Liver (tissue), 9 donors: ENCODE data around the gene PSEN2. TPM values are rescaled to one million over a fixed set of nuclear protein-coding genes. Genes with fewer than 3 reads are reported as not detected.

Experiments used
- DNase-seq: peaks from one replicate; pipeline ENCODE4 v3.0.0-alpha.2; 2017; ENCODE audit warnings: low spot score
- H3K27ac ChIP-seq, 2 donors: one replicate each; pipeline ENCODE4 v1.7.0; 2013; ENCODE audit warnings: inconsistent platforms in 2 of 2, low read length in 2 of 2, control low read depth in 1 of 2, low read depth in 1 of 2, mild to moderate bottlenecking in 1 of 2
- H3K27me3 ChIP-seq, 4 donors: one replicate each; pipeline versions ENCODE4 v1.6.1 to v1.7.0; 2013; ENCODE audit warnings: low read length in 3 of 4, inconsistent platforms in 1 of 4, mild to moderate bottlenecking in 1 of 4, moderate library complexity in 1 of 4; ENCODE audit not compliant: control insufficient read depth in 4 of 4, insufficient read depth in 4 of 4
- H3K36me3 ChIP-seq, 4 donors: one replicate each; pipeline versions ENCODE4 v1.6.1 to v1.7.0; 2013; ENCODE audit warnings: low read length in 3 of 4, mild to moderate bottlenecking in 3 of 4, low read depth in 1 of 4, moderate library complexity in 1 of 4; ENCODE audit not compliant: control insufficient read depth in 4 of 4, insufficient read depth in 3 of 4
- H3K4me1 ChIP-seq, 4 donors: one replicate each; pipeline versions ENCODE4 v1.6.1 to v1.7.0; 2013; ENCODE audit warnings: low read length in 3 of 4, mild to moderate bottlenecking in 3 of 4, moderate library complexity in 1 of 4; ENCODE audit not compliant: control insufficient read depth in 4 of 4, insufficient read depth in 4 of 4
- H3K4me3 ChIP-seq, 3 donors: one replicate each; pipeline versions ENCODE4 v1.6.1 to v1.7.0; 2013; ENCODE audit warnings: low read length in 3 of 3, control low read depth in 1 of 3, low read depth in 1 of 3, mild to moderate bottlenecking in 1 of 3
- H3K9ac ChIP-seq, 2 donors: one replicate each; pipeline ENCODE4 v1.7.0; 2013; ENCODE audit warnings: low read length in 2 of 2, mild to moderate bottlenecking in 2 of 2, moderate library complexity in 2 of 2, control low read depth in 1 of 2, low read depth in 1 of 2
- H3K9me3 ChIP-seq, 4 donors: one replicate each; pipeline versions ENCODE4 v1.6.1 to v1.7.0; 2013; ENCODE audit warnings: low read length in 3 of 4; ENCODE audit not compliant: control insufficient read depth in 4 of 4
- FOXA2 ChIP-seq: IDR thresholded peaks from 2 replicates; pipeline ENCODE4 v1.6.1; 2016; ENCODE audit warnings: antibody characterized with exemption
- GABPA ChIP-seq, 2 donors: IDR thresholded peaks in 1 of 2; conservative IDR thresholded peaks in 1 of 2; 2 replicates each; pipeline ENCODE4 v1.6.1; 2016; ENCODE audit warnings: antibody characterized with exemption in 2 of 2, mild to moderate bottlenecking in 1 of 2, moderate library complexity in 1 of 2
- HNF4A ChIP-seq, 2 donors: conservative IDR thresholded peaks; 2 replicates each; pipeline ENCODE4 v1.6.1; 2016; ENCODE audit warnings: antibody characterized with exemption in 2 of 2, mild to moderate bottlenecking in 2 of 2
- HNF4G ChIP-seq: IDR thresholded peaks from 2 replicates; pipeline ENCODE4 v1.6.1; 2016; ENCODE audit warnings: antibody characterized with exemption
- NR2F2 ChIP-seq: IDR thresholded peaks from 2 replicates; pipeline ENCODE4 v1.6.1; 2016; ENCODE audit warnings: antibody characterized with exemption
- RAD21 ChIP-seq, 2 donors: IDR thresholded peaks; 2 replicates each; pipeline ENCODE4 v1.6.1; 2016; ENCODE audit warnings: antibody characterized with exemption in 2 of 2, mild to moderate bottlenecking in 2 of 2
- YY1 ChIP-seq: IDR thresholded peaks from 2 replicates; pipeline ENCODE4 v1.6.1; 2016; ENCODE audit warnings: antibody characterized with exemption, mild to moderate bottlenecking
- WGBS: extraction: QIAGEN DNeasy Blood & Tissue Kit; methylation state at CpG from one replicate; pipeline ENCODE4 v1.1.7; 2013; 5-methylcytosine and 5-hydroxymethylcytosine counted together
- polyA plus RNA-seq, 2 donors: library from polyadenylated mRNA; stranded (reverse) in 1 of 2; unstranded in 1 of 2; fragments of 200-250 nt in 1 of 2; fragments of >200 nt in 1 of 2; fragmentation: Nextera tagmentation in 1 of 2; extraction: Ambion mirVana in 1 of 2; gene quantifications; one replicate each; pipeline versions ENCODE4 v1.2.1 to v1.2.3, GENCODE V29; 2013 to 2015
- total RNA-seq, 2 donors: library from RNA; depleted of rRNA; stranded (reverse); fragments of >200 nt; gene quantifications; one replicate each; pipeline ENCODE4 v1.2.3, GENCODE V29; 2014
- TF ChIP-seq, protein P1 (sequence below): fragments of 150-350 bp; IDR thresholded peaks from 2 replicates; pipeline ENCODE4 v1.5.1; 2017; ENCODE audit warnings: improper control_type of control experiment, low read depth, low read length; ENCODE audit not compliant: missing input control
- TF ChIP-seq, protein P2 (sequence below): IDR thresholded peaks from 2 replicates; pipeline ENCODE4 v1.6.1; 2016; ENCODE audit warnings: antibody characterized with exemption, mild to moderate bottlenecking
- TF ChIP-seq, protein P3 (sequence below): IDR thresholded peaks from 2 replicates; pipeline ENCODE4 v1.6.1; 2016; ENCODE audit warnings: antibody characterized with exemption
- TF ChIP-seq, protein P4 (sequence below): IDR thresholded peaks from 2 replicates; pipeline ENCODE4 v1.6.1; 2016; ENCODE audit warnings: antibody characterized with exemption
- donor health status: healthy.
- donor health status: healthy.
- donor health status: healthy.
- donor health status: healthy.
- donor health status: healthy.

PSEN2 gene
- total and polyA plus RNA-seq, 4 donors: 6.9 to 19.0 (median 10.8) TPM

DNA sequence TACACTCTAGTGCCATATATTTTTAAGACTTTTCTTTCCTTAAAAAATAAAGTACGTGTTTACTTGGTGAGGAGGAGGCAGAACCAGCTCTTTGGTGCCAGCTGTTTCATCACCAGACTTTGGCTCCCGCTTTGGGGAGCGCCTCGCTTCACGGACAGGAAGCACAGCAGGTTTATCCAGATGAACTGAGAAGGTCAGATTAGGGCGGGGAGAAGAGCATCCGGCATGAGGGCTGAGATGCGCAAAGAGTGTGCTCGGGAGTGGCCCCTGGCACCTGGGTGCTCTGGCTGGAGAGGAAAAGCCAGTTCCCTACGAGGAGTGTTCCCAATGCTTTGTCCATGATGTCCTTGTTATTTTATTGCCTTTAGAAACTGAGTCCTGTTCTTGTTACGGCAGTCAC is 25.2 kb downstream of the PSEN2 start:
- H3K9me3 ChIP-seq: no peaks in the 10 kb centered on the region
- no peaks in the 10 kb centered on the region for H3K27me3 ChIP-seq
- 83% methylated on average over 11 of the region's 11 CpGs for WGBS
- H3K4me3 ChIP-seq: no peak overlapping the region
- H3K27ac ChIP-seq: no peak overlapping the region
- peaks cover 0 to 3% (median 0%) of the 10 kb centered on the region in 4 donors for H3K4me1 ChIP-seq
- TF ChIP-seq FOXA2 (no peak), GABPA (IDR thresholded peaks at IDR 0.05 in 1 of 2, conservative IDR thresholded peaks at IDR 0.05 in 1 of 2) (no peak), HNF4G (no peak)
- TF ChIP-seq, protein P1, sequence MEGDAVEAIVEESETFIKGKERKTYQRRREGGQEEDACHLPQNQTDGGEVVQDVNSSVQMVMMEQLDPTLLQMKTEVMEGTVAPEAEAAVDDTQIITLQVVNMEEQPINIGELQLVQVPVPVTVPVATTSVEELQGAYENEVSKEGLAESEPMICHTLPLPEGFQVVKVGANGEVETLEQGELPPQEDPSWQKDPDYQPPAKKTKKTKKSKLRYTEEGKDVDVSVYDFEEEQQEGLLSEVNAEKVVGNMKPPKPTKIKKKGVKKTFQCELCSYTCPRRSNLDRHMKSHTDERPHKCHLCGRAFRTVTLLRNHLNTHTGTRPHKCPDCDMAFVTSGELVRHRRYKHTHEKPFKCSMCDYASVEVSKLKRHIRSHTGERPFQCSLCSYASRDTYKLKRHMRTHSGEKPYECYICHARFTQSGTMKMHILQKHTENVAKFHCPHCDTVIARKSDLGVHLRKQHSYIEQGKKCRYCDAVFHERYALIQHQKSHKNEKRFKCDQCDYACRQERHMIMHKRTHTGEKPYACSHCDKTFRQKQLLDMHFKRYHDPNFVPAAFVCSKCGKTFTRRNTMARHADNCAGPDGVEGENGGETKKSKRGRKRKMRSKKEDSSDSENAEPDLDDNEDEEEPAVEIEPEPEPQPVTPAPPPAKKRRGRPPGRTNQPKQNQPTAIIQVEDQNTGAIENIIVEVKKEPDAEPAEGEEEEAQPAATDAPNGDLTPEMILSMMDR: no peak
- TF ChIP-seq, protein P2, sequence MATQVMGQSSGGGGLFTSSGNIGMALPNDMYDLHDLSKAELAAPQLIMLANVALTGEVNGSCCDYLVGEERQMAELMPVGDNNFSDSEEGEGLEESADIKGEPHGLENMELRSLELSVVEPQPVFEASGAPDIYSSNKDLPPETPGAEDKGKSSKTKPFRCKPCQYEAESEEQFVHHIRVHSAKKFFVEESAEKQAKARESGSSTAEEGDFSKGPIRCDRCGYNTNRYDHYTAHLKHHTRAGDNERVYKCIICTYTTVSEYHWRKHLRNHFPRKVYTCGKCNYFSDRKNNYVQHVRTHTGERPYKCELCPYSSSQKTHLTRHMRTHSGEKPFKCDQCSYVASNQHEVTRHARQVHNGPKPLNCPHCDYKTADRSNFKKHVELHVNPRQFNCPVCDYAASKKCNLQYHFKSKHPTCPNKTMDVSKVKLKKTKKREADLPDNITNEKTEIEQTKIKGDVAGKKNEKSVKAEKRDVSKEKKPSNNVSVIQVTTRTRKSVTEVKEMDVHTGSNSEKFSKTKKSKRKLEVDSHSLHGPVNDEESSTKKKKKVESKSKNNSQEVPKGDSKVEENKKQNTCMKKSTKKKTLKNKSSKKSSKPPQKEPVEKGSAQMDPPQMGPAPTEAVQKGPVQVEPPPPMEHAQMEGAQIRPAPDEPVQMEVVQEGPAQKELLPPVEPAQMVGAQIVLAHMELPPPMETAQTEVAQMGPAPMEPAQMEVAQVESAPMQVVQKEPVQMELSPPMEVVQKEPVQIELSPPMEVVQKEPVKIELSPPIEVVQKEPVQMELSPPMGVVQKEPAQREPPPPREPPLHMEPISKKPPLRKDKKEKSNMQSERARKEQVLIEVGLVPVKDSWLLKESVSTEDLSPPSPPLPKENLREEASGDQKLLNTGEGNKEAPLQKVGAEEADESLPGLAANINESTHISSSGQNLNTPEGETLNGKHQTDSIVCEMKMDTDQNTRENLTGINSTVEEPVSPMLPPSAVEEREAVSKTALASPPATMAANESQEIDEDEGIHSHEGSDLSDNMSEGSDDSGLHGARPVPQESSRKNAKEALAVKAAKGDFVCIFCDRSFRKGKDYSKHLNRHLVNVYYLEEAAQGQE: no peak
- peaks cover 4 to 40% (median 16%) of the 10 kb centered on the region in 4 donors for H3K36me3 ChIP-seq
- no peak overlapping the region for H3K9ac ChIP-seq
- DNase-seq: no peak

DNA sequence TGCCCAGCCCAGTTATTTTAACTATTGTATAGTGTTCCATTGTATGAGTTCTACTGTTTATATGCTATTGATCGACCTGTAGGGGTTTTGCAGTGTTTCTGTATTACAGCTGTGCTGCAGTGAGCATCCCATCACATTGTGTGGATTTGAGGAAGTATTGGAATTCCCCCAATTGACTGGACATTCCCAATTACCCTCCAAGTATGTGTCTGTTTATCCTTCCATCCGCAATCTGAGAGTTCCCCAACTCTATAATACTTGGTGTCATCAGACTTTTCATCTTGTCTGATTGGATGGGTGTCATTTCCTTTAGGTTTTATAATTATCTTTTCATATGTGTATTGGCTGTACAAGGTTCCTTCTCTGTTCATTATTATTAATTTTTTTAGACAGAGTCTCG is 27.8 kb downstream of the PSEN2 start:
- Histone ChIP-seq H3K4me3 (no peak overlapping the region), H3K27ac (no peak overlapping the region), H3K27me3 (no peaks in the 10 kb centered on the region), H3K9ac (no peak overlapping the region), H3K4me1 (no peaks in the 10 kb centered on the region), H3K9me3 (no peaks in the 10 kb centered on the region), H3K36me3 (peaks cover 0 to 25% (median 12%) of the 10 kb centered on the region in 4 donors)
- WGBS: 97% methylated on average over 3 of the region's 3 CpGs
- TF ChIP-seq, protein P3, sequence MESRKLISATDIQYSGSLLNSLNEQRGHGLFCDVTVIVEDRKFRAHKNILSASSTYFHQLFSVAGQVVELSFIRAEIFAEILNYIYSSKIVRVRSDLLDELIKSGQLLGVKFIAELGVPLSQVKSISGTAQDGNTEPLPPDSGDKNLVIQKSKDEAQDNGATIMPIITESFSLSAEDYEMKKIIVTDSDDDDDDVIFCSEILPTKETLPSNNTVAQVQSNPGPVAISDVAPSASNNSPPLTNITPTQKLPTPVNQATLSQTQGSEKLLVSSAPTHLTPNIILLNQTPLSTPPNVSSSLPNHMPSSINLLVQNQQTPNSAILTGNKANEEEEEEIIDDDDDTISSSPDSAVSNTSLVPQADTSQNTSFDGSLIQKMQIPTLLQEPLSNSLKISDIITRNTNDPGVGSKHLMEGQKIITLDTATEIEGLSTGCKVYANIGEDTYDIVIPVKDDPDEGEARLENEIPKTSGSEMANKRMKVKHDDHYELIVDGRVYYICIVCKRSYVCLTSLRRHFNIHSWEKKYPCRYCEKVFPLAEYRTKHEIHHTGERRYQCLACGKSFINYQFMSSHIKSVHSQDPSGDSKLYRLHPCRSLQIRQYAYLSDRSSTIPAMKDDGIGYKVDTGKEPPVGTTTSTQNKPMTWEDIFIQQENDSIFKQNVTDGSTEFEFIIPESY: no peak
- TF ChIP-seq, protein P4, sequence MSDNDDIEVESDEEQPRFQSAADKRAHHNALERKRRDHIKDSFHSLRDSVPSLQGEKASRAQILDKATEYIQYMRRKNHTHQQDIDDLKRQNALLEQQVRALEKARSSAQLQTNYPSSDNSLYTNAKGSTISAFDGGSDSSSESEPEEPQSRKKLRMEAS: no peak
- no peak for TF ChIP-seq YY1
- no peak for TF ChIP-seq HNF4A (conservative IDR thresholded peaks at IDR 0.05)
- TF ChIP-seq NR2F2: no peak
- no peak for TF ChIP-seq RAD21 (IDR thresholded peaks at IDR 0.05)
- no peak for DNase-seq
